Right lobe of liver (tissue), 4 donors: ENCODE results near the gene FBLN1.

Source experiments
- CTCF ChIP-seq, 4 donors: fragments of 200-600 bp in 3 of 4; fragments of 450-650 bp in 1 of 4; IDR thresholded peaks; one replicate each; pipeline versions ENCODE4 v1.5.1 to v1.8.0; 2016 to 2022; ENCODE audit warnings: antibody characterized with exemption in 4 of 4, mild to moderate bottlenecking in 2 of 4
- POLR2A ChIP-seq: fragments of 450-650 bp; IDR thresholded peaks from one replicate; pipeline ENCODE4 v1.6.1; 2017; ENCODE audit warnings: antibody characterized with exemption, mild to moderate bottlenecking
- donor health status: DM: no; HTN: no; CAD: no.
- donor health status: DM: no; HTN: no; CAD: no.
- donor health status: DM: no; HTN: yes; CAD: no.

GRCh38 chr22:45620706-45621105, 118.0 kb downstream of the FBLN1 start:
- TF ChIP-seq CTCF (IDR thresholded peaks at IDR 0.05) (no peak), POLR2A (no peak)
